ENCODE data around the gene CACNA2D3.

DNA sequence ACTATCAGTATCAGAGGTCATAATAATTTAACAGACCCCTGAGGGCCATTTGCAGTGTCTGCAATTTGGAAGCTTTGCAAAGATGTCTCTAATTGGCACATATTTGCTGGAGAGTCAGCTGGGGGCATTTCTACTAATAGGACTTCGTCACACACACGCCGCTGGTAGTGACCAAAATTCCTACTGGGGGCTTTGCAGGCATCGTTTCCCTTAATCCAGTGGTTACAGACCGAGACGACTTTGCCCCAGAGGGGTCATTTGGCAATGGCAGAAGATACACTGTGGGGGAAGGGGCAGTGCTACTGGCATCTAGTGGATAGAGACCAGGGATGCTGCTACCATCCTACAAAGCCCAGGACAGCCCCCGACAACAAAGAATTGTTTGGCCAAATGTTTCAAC lies 956.5 kb downstream of the CACNA2D3 start:
- no peak for TF ChIP-seq EZH2 (IDR thresholded peaks at IDR 0.05; ENCODE audit: insufficient read depth, poor library complexity, severe bottlenecking)
- TF ChIP-seq EZH2phosphoT487 (IDR thresholded peaks at IDR 0.05; ENCODE audit: insufficient read depth, low read depth) = no peak
